Testis (tissue), 3 donors: ENCODE data around the gene KPNB1. TPM values are rescaled to one million over a fixed set of nuclear protein-coding genes. Genes with fewer than 3 reads are reported as not detected.

Source experiments
- DNase-seq: peaks from one replicate; pipeline ENCODE4 v3.0.0-alpha.2; 2019
- H3K27ac ChIP-seq, 2 donors: fragments of 200-600 bp; sonication (generic); one replicate each; pipeline ENCODE4 v1.5.1; 2019
- H3K27me3 ChIP-seq: fragments of 200-600 bp; sonication (generic); one replicate; pipeline ENCODE4 v1.5.1; 2019
- H3K36me3 ChIP-seq: fragments of 200-600 bp; sonication (generic); one replicate; pipeline ENCODE4 v1.5.1; 2017; ENCODE audit warnings: low read depth; ENCODE audit errors: missing control alignments
- H3K4me1 ChIP-seq: fragments of 200-600 bp; sonication (generic); one replicate; pipeline ENCODE4 v1.5.1; 2019
- H3K4me3 ChIP-seq, 2 donors: fragments of 200-600 bp; sonication (generic); one replicate each; pipeline ENCODE4 v1.5.1; 2017 to 2019
- H3K9me3 ChIP-seq: fragments of 200-600 bp; sonication (generic); one replicate; pipeline ENCODE4 v1.5.1; 2017
- POLR2A ChIP-seq: fragments of 450-650 bp; IDR thresholded peaks from one replicate; pipeline ENCODE4 v1.6.1; 2017; ENCODE audit warnings: antibody characterized with exemption, mild to moderate bottlenecking, moderate library complexity
- WGBS, 2 donors: methylation state at CpG; one replicate each; pipeline ENCODE4 v1.1.5; 2018; 5-methylcytosine and 5-hydroxymethylcytosine counted together
- intact Hi-C: fragments of 100-400 bp; cut with DNase I; formaldehyde crosslinking; loops from one replicate; pipeline ENCODE4 v1.15.1; 2023; ENCODE audit warnings: low total_unique reads
- polyA plus RNA-seq: library from polyadenylated mRNA; stranded (reverse); fragments of 350-450 nt; fragmentation: Illumina TruSeq; extraction: RNeasy Lipid Tissue Mini Kit (QIAGEN cat#74804); gene quantifications from one replicate; pipeline ENCODE4 v1.2.3, GENCODE V29; 2014; ENCODE audit warnings: low read depth, low replicate concordance; ENCODE audit not compliant: insufficient read depth
- small RNA-seq, 2 donors: library from RNA; depleted of rRNA; stranded (forward); fragments of <200 nt; gene quantifications; one replicate each; pipeline ENCODE3, GENCODE V24; 2016
- total RNA-seq, 2 donors: library from RNA; depleted of rRNA; stranded (reverse); fragments of >200 nt; gene quantifications; one replicate each; pipeline ENCODE4 v1.2.3, GENCODE V29; 2016
- TF ChIP-seq, protein P1 (sequence below), 3 experiments: fragments of 450-650 bp in 2 of 3; fragments of 200-600 bp in 1 of 3; sonication (generic) in 1 of 3; IDR thresholded peaks; one replicate each; pipeline ENCODE4 v1.5.1; 2016 to 2019; ENCODE audit warnings: antibody characterized with exemption in 3 of 3, mild to moderate bottlenecking in 2 of 3, moderate library complexity in 1 of 3

Gene KPNB1
- total and polyA plus RNA-seq, 3 donors from 2014 or later: 262 to 391 (median 299) TPM

DNA sequence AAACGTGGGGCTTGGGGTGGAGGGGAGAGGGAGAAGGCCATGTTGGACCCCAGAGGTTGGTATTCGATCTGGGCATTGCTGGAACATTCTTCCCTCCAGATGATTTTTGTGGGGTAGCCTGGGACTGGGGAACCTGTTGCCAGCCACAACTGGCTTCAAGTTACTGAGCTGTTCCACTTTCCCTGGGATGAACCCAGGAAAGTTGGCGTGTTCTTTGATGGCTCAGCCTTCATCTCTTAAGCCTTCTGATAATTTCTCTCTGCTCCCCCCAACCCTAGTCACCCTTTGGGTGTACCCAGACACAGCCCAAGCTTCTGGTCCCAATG lies 85.4 kb downstream of the KPNB1 start:
- DNase-seq: no peak
- TF ChIP-seq, protein P1, sequence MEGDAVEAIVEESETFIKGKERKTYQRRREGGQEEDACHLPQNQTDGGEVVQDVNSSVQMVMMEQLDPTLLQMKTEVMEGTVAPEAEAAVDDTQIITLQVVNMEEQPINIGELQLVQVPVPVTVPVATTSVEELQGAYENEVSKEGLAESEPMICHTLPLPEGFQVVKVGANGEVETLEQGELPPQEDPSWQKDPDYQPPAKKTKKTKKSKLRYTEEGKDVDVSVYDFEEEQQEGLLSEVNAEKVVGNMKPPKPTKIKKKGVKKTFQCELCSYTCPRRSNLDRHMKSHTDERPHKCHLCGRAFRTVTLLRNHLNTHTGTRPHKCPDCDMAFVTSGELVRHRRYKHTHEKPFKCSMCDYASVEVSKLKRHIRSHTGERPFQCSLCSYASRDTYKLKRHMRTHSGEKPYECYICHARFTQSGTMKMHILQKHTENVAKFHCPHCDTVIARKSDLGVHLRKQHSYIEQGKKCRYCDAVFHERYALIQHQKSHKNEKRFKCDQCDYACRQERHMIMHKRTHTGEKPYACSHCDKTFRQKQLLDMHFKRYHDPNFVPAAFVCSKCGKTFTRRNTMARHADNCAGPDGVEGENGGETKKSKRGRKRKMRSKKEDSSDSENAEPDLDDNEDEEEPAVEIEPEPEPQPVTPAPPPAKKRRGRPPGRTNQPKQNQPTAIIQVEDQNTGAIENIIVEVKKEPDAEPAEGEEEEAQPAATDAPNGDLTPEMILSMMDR (IDR thresholded peaks at IDR 0.05): no peak
- TF ChIP-seq POLR2A: no peak
- Histone ChIP-seq H3K4me3 (no peak overlapping the region), H3K4me1 (peaks cover 4% of the 10 kb centered on the region), H3K36me3 (no peaks in the 10 kb centered on the region), H3K27me3 (no peaks in the 10 kb centered on the region), H3K9me3 (no peaks in the 10 kb centered on the region), H3K27ac (no peak overlapping the region)
- 67 to 84% methylated on average over 3 of the region's 3 CpGs for WGBS, 2 donors
- intact Hi-C loops: no loop called here

Small RNA genes within 50 kb of the gene (small RNA-seq; reads per million reads assigned to genes)
- 0 reads per million in 2 donors for gene AC015674.1

Other genes starting within 250 kb of the KPNB1 start
- 100 to 1,000 TPM; 104 to 108 TPM for gene NPEPPS, start 118.8 kb upstream of the KPNB1 start, total RNA-seq
- gene NPEPPS, start 118.8 kb upstream of the KPNB1 start, polyA plus RNA-seq: 115 TPM
- gene TBKBP1, start 44.2 kb downstream of the KPNB1 start, total RNA-seq: 10 to 100 TPM; 23.3 TPM
- gene TBKBP1, start 44.2 kb downstream of the KPNB1 start, polyA plus RNA-seq: 21.9 TPM
- gene TBX21, start 83.3 kb downstream of the KPNB1 start, total RNA-seq: 1 to 10 TPM; 1.8 to 2.2 TPM
- 1.1 TPM for gene TBX21, start 83.3 kb downstream of the KPNB1 start, polyA plus RNA-seq
- 1 to 10 TPM; 2.1 to 7.3 TPM for gene OSBPL7, start 171.9 kb downstream of the KPNB1 start, total RNA-seq
- 2.5 TPM for gene OSBPL7, start 171.9 kb downstream of the KPNB1 start, polyA plus RNA-seq
- gene MRPL10, start 181.6 kb downstream of the KPNB1 start, total RNA-seq: 10 to 100 TPM; 47.1 to 47.4 TPM
- gene MRPL10, start 181.6 kb downstream of the KPNB1 start, polyA plus RNA-seq: 51.5 TPM
- 10 to 100 TPM; 18.4 to 28.3 TPM for gene LRRC46, start 181.8 kb downstream of the KPNB1 start, total RNA-seq
- 147 TPM for gene LRRC46, start 181.8 kb downstream of the KPNB1 start, polyA plus RNA-seq
- gene SCRN2, start 191.4 kb downstream of the KPNB1 start, total RNA-seq: 10 to 100 TPM; 31.0 to 38.0 TPM
- 25.6 TPM for gene SCRN2, start 191.4 kb downstream of the KPNB1 start, polyA plus RNA-seq
- under 1 TPM; 0.31 to 0.43 TPM for gene SP6, start 201.2 kb downstream of the KPNB1 start, total RNA-seq
- gene SP6, start 201.2 kb downstream of the KPNB1 start, polyA plus RNA-seq: 0.79 TPM
- 10 to 100 TPM; 18.9 to 23.5 TPM for gene SP2, start 246.3 kb downstream of the KPNB1 start, total RNA-seq
- gene SP2, start 246.3 kb downstream of the KPNB1 start, polyA plus RNA-seq: 35.0 TPM